ENCODE results near the gene ZNRF3. TPM values are rescaled to one million over a fixed set of nuclear protein-coding genes. Genes with fewer than 3 reads are reported as not detected.

The ZNRF3 gene
- total RNA-seq, 1 experiment from 2014 or later, result 8.1 TPM

DNA sequence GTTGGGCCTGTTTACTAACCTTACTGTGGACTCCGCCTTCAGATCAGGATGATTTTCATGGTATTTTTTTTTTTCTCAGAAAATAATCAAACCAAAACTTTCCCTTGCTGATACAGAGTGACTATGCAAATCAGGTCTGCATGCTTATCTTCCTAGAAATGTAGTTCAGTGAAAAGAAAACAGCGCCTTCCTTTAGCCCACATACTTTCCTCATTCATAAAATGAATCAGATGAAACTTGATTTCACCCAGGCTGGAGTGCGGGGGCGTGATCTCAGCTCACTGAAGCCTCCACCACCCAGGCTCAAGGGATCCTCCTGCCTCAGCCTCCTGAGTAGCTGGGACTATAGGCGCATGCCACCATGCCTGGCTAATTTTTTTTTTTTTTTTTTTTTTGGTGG, 26.0 kb downstream of the ZNRF3 start:
- TF ChIP-seq EZH2phosphoT487 (IDR thresholded peaks at IDR 0.05; ENCODE audit: borderline replicate concordance, low read length), result no peak
- TF ChIP-seq EZH2 (IDR thresholded peaks at IDR 0.05; ENCODE audit: low read length, unreplicated experiment), result no peak
- TF ChIP-seq CTCF (conservative IDR thresholded peaks at IDR 0.05; ENCODE audit: low read depth, low read length), result no peak
- H3K79me2 ChIP-seq (ENCODE audit: low read length), result peaks cover 11% of the 10 kb centered on the region
- no peak overlapping the region for H3K4me2 ChIP-seq (ENCODE audit: low read length)
- H3K9me2 ChIP-seq (replicated peaks; ENCODE audit: low read length), result no peaks in the 10 kb centered on the region
- no peak overlapping the region for H3K9ac ChIP-seq (ENCODE audit: low read length)
- H4K20me1 ChIP-seq (ENCODE audit: low read length), result 0 out of 2 replicates have a peak, but pooled peaks cover 7% of the 10 kb centered on the region
- H3K9me3 ChIP-seq (ENCODE audit: low read length), result no peaks in the 10 kb centered on the region
- ATAC-seq (no peak), DNase-seq (no peak)
- H3K36me3 ChIP-seq (ENCODE audit: low read depth, low read length), result no peaks in the 10 kb centered on the region
- no peaks in the 10 kb centered on the region for H3K27me3 ChIP-seq (ENCODE audit: low read length)
- no peak overlapping the region for H2AFZ ChIP-seq (ENCODE audit: low read length)
- BruUV-seq (replicated peaks), result no TSS peak
- no peak overlapping the region for H3K4me3 ChIP-seq (ENCODE audit: low read length)
- no peak overlapping the region for H3K27ac ChIP-seq (ENCODE audit: low read length)
- intact Hi-C loops (cut with micrococcal nuclease), result no loop called here
- no peaks in the 10 kb centered on the region for H3F3A ChIP-seq (ENCODE audit: low read length, unreplicated experiment)
- ChIA-PET POLR2A (ENCODE audit: unreplicated experiment) (no interaction called here), CTCF (no interaction called here)
- peaks cover 9% of the 10 kb centered on the region for H3K4me1 ChIP-seq (ENCODE audit: insufficient read depth, low read length)

GRCh38 chr22:28910569-28911303, 27.4 kb downstream of the ZNRF3 start:
- H3K9me2 ChIP-seq (replicated peaks; ENCODE audit: low read length), result no peaks in the 10 kb centered on the region
- POLR2A ChIA-PET (ENCODE audit: unreplicated experiment), result no interaction called here
- ATAC-seq (no peak), DNase-seq (no peak)
- no peaks in the 10 kb centered on the region for H3K27me3 ChIP-seq (ENCODE audit: low read length)
- no peaks in the 10 kb centered on the region for H3K9me3 ChIP-seq (ENCODE audit: low read length)
- intact Hi-C loops (cut with micrococcal nuclease), result no loop called here
- peaks cover 9% of the 10 kb centered on the region for H3K4me1 ChIP-seq (ENCODE audit: insufficient read depth, low read length)
- H4K20me1 ChIP-seq (ENCODE audit: low read length), result 0 out of 2 replicates have a peak, but pooled peaks cover 7% of the 10 kb centered on the region
- no peak overlapping the region for H3K27ac ChIP-seq (ENCODE audit: low read length)
- H3K9ac ChIP-seq (ENCODE audit: low read length), result no peak overlapping the region
- peaks cover 19% of the 10 kb centered on the region for H3K79me2 ChIP-seq (ENCODE audit: low read length)
- CTCF ChIA-PET, result no interaction called here
- H3K4me2 ChIP-seq (ENCODE audit: low read length), result no peak overlapping the region
- H3F3A ChIP-seq (ENCODE audit: low read length, unreplicated experiment), result no peaks in the 10 kb centered on the region
- no peak overlapping the region for H2AFZ ChIP-seq (ENCODE audit: low read length)
- no peak overlapping the region for H3K4me3 ChIP-seq (ENCODE audit: low read length)
- BruUV-seq (replicated peaks), result no TSS peak
- no peaks in the 10 kb centered on the region for H3K36me3 ChIP-seq (ENCODE audit: low read depth, low read length)
- no peak for TF ChIP-seq CTCF (conservative IDR thresholded peaks at IDR 0.05; ENCODE audit: low read depth, low read length)
- no peak for TF ChIP-seq EZH2phosphoT487 (IDR thresholded peaks at IDR 0.05; ENCODE audit: borderline replicate concordance, low read length)
- TF ChIP-seq EZH2 (IDR thresholded peaks at IDR 0.05; ENCODE audit: low read length, unreplicated experiment), result no peak

GRCh38 chr22:28911304-28911690, 27.9 kb downstream of the ZNRF3 start:
- Histone ChIP-seq H3K27ac (ENCODE audit: low read length) (no peak overlapping the region), H3K4me1 (ENCODE audit: insufficient read depth, low read length) (peaks cover 9% of the 10 kb centered on the region), H3F3A (ENCODE audit: low read length, unreplicated experiment) (no peaks in the 10 kb centered on the region), H3K9me2 (replicated peaks; ENCODE audit: low read length) (no peaks in the 10 kb centered on the region), H3K4me2 (ENCODE audit: low read length) (no peak overlapping the region), H3K9ac (ENCODE audit: low read length) (no peak overlapping the region), H3K4me3 (ENCODE audit: low read length) (no peak overlapping the region), H3K9me3 (ENCODE audit: low read length) (no peaks in the 10 kb centered on the region), H3K79me2 (ENCODE audit: low read length) (peaks cover 18% of the 10 kb centered on the region), H3K27me3 (ENCODE audit: low read length) (no peaks in the 10 kb centered on the region), H4K20me1 (ENCODE audit: low read length) (0 out of 2 replicates have a peak, but pooled peaks cover 7% of the 10 kb centered on the region), H2AFZ (ENCODE audit: low read length) (no peak overlapping the region), H3K36me3 (ENCODE audit: low read depth, low read length) (no peaks in the 10 kb centered on the region)
- DNase-seq (no peak), ATAC-seq (no peak)
- intact Hi-C loops (cut with micrococcal nuclease), result no loop called here
- TF ChIP-seq CTCF (conservative IDR thresholded peaks at IDR 0.05; ENCODE audit: low read depth, low read length) (no peak), EZH2 (IDR thresholded peaks at IDR 0.05; ENCODE audit: low read length, unreplicated experiment) (no peak), EZH2phosphoT487 (IDR thresholded peaks at IDR 0.05; ENCODE audit: borderline replicate concordance, low read length) (no peak)
- no TSS peak for BruUV-seq (replicated peaks)
- POLR2A ChIA-PET (ENCODE audit: unreplicated experiment), result no interaction called here
- CTCF ChIA-PET, result no interaction called here
